SK-N-SH treated with all-trans-retinoic acid at 6 μM for 48 hours (cell line): ENCODE measurements around the gene KDSR.

Experiments used
- ATAC-seq: fragments of 200-7000 bp; cut with Tn5 transposase; 3 replicates; pipeline ENCODE4 v1.9.1; 2020; ENCODE audit warnings: mild to moderate bottlenecking, moderate library complexity
- ARNTL ChIP-seq: fragments of 450-650 bp; formaldehyde crosslinking; IDR thresholded peaks from 2 replicates; pipeline ENCODE4 v1.5.0; 2020; ENCODE audit warnings: low read depth, mild to moderate bottlenecking, moderate library complexity, borderline replicate concordance
- BACH2 ChIP-seq: fragments of 250-450 bp; sonication (Bioruptor Pico); IDR thresholded peaks from 2 replicates; pipeline ENCODE4 v1.9.0; 2021; ENCODE audit warnings: mild to moderate bottlenecking, borderline replicate concordance
- CSDC2 ChIP-seq: fragments of 250-450 bp; sonication (Bioruptor Pico); IDR thresholded peaks from 2 replicates; pipeline ENCODE4 v1.5.0; 2020; ENCODE audit warnings: mild to moderate bottlenecking, moderate library complexity
- ESRRG ChIP-seq: fragments of 250-450 bp; sonication (Bioruptor Pico); IDR thresholded peaks from 2 replicates; pipeline ENCODE4 v1.6.1; 2021; ENCODE audit warnings: mild to moderate bottlenecking
- OSR1 ChIP-seq: fragments of 250-450 bp; sonication (Bioruptor Pico); IDR thresholded peaks from 2 replicates; pipeline ENCODE4 v1.8.0; 2022; ENCODE audit warnings: moderate library complexity, mild to moderate bottlenecking, inconsistent platforms
- PPARA ChIP-seq: fragments of 250-450 bp; sonication (Bioruptor Pico); IDR thresholded peaks from 2 replicates; pipeline ENCODE4 v1.5.0; 2020; ENCODE audit warnings: mild to moderate bottlenecking, borderline replicate concordance
- RARB ChIP-seq: fragments of 250-450 bp; sonication (Bioruptor Pico); IDR thresholded peaks from 2 replicates; pipeline ENCODE4 v1.8.0; 2021; ENCODE audit warnings: mild to moderate bottlenecking, moderate library complexity
- SNAI2 ChIP-seq: fragments of 250-450 bp; sonication (Bioruptor Pico); IDR thresholded peaks from 2 replicates; pipeline ENCODE4 v1.5.0; 2020; ENCODE audit warnings: mild to moderate bottlenecking, moderate library complexity
- TOX ChIP-seq: fragments of 250-450 bp; sonication (Bioruptor Pico); IDR thresholded peaks from 2 replicates; pipeline ENCODE4 v1.8.0; 2021; ENCODE audit warnings: mild to moderate bottlenecking, moderate library complexity, borderline replicate concordance
- ZC3H10 ChIP-seq: fragments of 250-450 bp; sonication (Bioruptor Pico); IDR thresholded peaks from 2 replicates; pipeline ENCODE4 v1.5.1; 2021; ENCODE audit warnings: mild to moderate bottlenecking, moderate library complexity
- ZFP3 ChIP-seq: fragments of 250-450 bp; sonication (Bioruptor Pico); IDR thresholded peaks from 2 replicates; pipeline ENCODE4 v1.5.0; 2020; ENCODE audit warnings: mild to moderate bottlenecking, moderate library complexity
- ZFP30 ChIP-seq: fragments of 450-650 bp; formaldehyde crosslinking; IDR thresholded peaks from 2 replicates; pipeline ENCODE4 v1.5.0; 2022; ENCODE audit warnings: mild to moderate bottlenecking, moderate library complexity
- ZNF70 ChIP-seq: fragments of 450-650 bp; formaldehyde crosslinking; IDR thresholded peaks from 2 replicates; pipeline ENCODE4 v1.5.0; 2020; ENCODE audit warnings: mild to moderate bottlenecking, moderate library complexity
- ZNF8 ChIP-seq: fragments of 450-650 bp; formaldehyde crosslinking; IDR thresholded peaks from 2 replicates; pipeline ENCODE4 v1.5.0; 2020; ENCODE audit warnings: mild to moderate bottlenecking, moderate library complexity
- TF ChIP-seq, protein P1 (sequence below): fragments of 250-450 bp; sonication (Bioruptor Pico); IDR thresholded peaks from 2 replicates; pipeline ENCODE4 v1.5.0; 2020; ENCODE audit warnings: mild to moderate bottlenecking, moderate library complexity
- TF ChIP-seq, protein P2 (sequence below): fragments of 250-450 bp; sonication (Bioruptor Pico); IDR thresholded peaks from 2 replicates; pipeline ENCODE4 v1.8.0; 2020; ENCODE audit warnings: mild to moderate bottlenecking, moderate library complexity, borderline replicate concordance
- TF ChIP-seq, protein P3 (sequence below): fragments of 250-450 bp; sonication (Bioruptor Pico); IDR thresholded peaks from 2 replicates; pipeline ENCODE4 v1.5.1; 2020; ENCODE audit warnings: low read depth, mild to moderate bottlenecking, moderate library complexity
- TF ChIP-seq, protein P4 (sequence below): fragments of 250-450 bp; sonication (Bioruptor Pico); IDR thresholded peaks from 2 replicates; pipeline ENCODE4 v1.5.1; 2021; ENCODE audit warnings: mild to moderate bottlenecking, moderate library complexity

KDSR gene

DNA sequence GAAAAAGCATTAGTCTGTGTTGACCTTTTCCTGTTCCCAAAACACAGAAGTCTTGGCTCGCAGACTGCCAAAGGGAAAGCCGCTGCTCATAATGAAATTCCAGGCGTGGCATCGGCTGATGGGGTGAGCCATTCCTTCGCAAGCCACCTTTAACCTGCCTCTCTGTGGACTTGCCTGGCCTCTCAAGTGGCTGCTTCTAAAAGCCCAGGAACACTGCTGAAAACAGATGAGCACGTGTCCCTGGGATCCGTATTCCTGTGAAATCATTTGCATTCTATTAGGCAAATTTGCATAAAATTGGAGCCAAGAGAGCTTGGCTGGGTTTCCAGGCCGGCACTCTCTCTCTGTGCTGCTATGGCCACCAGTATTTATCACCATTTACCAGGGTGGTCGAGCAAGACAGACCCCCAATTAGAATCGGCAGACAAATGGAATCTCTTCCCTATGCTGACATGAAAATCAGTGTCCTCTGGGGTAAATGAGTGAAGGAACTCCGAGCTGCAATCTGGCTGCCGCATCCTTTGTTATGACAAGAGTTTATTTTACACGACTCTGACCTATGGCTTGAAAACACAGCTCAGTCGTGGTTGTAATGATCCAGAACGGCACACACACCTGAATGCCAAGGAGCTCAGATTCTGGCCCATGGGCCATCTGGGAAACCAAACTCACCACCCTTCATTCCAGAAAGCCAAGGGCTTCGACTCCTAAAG, 69.2 kb downstream of the KDSR start:
- TF ChIP-seq, protein P1, sequence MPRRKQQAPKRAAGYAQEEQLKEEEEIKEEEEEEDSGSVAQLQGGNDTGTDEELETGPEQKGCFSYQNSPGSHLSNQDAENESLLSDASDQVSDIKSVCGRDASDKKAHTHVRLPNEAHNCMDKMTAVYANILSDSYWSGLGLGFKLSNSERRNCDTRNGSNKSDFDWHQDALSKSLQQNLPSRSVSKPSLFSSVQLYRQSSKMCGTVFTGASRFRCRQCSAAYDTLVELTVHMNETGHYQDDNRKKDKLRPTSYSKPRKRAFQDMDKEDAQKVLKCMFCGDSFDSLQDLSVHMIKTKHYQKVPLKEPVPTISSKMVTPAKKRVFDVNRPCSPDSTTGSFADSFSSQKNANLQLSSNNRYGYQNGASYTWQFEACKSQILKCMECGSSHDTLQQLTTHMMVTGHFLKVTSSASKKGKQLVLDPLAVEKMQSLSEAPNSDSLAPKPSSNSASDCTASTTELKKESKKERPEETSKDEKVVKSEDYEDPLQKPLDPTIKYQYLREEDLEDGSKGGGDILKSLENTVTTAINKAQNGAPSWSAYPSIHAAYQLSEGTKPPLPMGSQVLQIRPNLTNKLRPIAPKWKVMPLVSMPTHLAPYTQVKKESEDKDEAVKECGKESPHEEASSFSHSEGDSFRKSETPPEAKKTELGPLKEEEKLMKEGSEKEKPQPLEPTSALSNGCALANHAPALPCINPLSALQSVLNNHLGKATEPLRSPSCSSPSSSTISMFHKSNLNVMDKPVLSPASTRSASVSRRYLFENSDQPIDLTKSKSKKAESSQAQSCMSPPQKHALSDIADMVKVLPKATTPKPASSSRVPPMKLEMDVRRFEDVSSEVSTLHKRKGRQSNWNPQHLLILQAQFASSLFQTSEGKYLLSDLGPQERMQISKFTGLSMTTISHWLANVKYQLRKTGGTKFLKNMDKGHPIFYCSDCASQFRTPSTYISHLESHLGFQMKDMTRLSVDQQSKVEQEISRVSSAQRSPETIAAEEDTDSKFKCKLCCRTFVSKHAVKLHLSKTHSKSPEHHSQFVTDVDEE = no peak
- TF ChIP-seq ZC3H10 (CRISPR knock-in tag) = no peak
- no peak for TF ChIP-seq CSDC2 (CRISPR knock-in tag)
- TF ChIP-seq, protein P2, sequence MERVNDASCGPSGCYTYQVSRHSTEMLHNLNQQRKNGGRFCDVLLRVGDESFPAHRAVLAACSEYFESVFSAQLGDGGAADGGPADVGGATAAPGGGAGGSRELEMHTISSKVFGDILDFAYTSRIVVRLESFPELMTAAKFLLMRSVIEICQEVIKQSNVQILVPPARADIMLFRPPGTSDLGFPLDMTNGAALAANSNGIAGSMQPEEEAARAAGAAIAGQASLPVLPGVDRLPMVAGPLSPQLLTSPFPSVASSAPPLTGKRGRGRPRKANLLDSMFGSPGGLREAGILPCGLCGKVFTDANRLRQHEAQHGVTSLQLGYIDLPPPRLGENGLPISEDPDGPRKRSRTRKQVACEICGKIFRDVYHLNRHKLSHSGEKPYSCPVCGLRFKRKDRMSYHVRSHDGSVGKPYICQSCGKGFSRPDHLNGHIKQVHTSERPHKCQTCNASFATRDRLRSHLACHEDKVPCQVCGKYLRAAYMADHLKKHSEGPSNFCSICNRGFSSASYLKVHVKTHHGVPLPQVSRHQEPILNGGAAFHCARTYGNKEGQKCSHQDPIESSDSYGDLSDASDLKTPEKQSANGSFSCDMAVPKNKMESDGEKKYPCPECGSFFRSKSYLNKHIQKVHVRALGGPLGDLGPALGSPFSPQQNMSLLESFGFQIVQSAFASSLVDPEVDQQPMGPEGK (CRISPR knock-in tag) = no peak
- TF ChIP-seq, all 23 proteins: peak for 0
- ATAC-seq = no peak

DNA sequence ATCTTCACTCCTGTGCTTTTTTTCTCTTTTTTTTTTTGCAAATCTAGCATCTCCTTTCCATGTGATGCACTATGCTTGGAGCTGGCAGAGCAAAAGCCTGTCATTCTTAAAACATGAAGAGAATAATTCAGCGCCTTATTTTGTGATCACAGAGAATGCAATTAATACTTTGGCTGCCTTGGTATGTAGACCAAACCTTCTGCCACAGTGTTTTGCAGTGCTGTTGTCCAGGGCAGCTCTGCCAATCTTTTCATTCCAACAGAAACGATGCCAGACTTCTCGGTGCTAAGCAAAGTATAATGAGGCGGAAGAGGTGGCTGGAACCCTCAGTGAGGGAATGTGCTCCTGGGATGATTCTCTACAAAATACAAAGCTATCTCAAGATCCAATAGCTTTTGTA, 73.1 kb downstream of the KDSR start:
- no peak for TF ChIP-seq ZNF70
- TF ChIP-seq, protein P1 = no peak
- TF ChIP-seq CSDC2 (CRISPR knock-in tag) = no peak
- no peak for TF ChIP-seq BACH2 (CRISPR knock-in tag)
- no peak for TF ChIP-seq ZNF8 (CRISPR knock-in tag)
- TF ChIP-seq ESRRG (CRISPR knock-in tag) = no peak
- no peak for TF ChIP-seq TOX (CRISPR knock-in tag)
- no peak for TF ChIP-seq PPARA (CRISPR knock-in tag)
- TF ChIP-seq ZFP3 (CRISPR knock-in tag) = no peak
- no peak for TF ChIP-seq RARB
- no peak for TF ChIP-seq OSR1 (CRISPR knock-in tag)
- TF ChIP-seq ARNTL = no peak
- no peak for TF ChIP-seq ZFP30
- TF ChIP-seq, protein P3, sequence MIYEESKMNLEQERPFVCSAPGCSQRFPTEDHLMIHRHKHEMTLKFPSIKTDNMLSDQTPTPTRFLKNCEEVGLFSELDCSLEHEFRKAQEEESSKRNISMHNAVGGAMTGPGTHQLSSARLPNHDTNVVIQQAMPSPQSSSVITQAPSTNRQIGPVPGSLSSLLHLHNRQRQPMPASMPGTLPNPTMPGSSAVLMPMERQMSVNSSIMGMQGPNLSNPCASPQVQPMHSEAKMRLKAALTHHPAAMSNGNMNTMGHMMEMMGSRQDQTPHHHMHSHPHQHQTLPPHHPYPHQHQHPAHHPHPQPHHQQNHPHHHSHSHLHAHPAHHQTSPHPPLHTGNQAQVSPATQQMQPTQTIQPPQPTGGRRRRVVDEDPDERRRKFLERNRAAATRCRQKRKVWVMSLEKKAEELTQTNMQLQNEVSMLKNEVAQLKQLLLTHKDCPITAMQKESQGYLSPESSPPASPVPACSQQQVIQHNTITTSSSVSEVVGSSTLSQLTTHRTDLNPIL (CRISPR knock-in tag) = no peak
- no peak for TF ChIP-seq ZC3H10 (CRISPR knock-in tag)
- TF ChIP-seq, protein P2 (CRISPR knock-in tag) = no peak
- no peak for TF ChIP-seq SNAI2 (CRISPR knock-in tag)
- TF ChIP-seq, protein P4, sequence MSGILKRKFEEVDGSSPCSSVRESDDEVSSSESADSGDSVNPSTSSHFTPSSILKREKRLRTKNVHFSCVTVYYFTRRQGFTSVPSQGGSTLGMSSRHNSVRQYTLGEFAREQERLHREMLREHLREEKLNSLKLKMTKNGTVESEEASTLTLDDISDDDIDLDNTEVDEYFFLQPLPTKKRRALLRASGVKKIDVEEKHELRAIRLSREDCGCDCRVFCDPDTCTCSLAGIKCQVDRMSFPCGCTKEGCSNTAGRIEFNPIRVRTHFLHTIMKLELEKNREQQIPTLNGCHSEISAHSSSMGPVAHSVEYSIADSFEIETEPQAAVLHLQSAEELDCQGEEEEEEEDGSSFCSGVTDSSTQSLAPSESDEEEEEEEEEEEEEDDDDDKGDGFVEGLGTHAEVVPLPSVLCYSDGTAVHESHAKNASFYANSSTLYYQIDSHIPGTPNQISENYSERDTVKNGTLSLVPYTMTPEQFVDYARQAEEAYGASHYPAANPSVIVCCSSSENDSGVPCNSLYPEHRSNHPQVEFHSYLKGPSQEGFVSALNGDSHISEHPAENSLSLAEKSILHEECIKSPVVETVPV (CRISPR knock-in tag) = no peak
- no peak for ATAC-seq
